Ovary (tissue), 3 donors: Measurements from ENCODE around the gene NRCAM.

ENCODE experiments used
- EP300 ChIP-seq: sonication (generic); formaldehyde crosslinking; IDR thresholded peaks from one replicate; pipeline ENCODE4 v1.6.1; 2017; ENCODE audit warnings: antibody characterized with exemption
- POLR2A ChIP-seq: fragments of 450-650 bp; IDR thresholded peaks from one replicate; pipeline ENCODE4 v1.6.1; 2017; ENCODE audit warnings: antibody characterized with exemption, mild to moderate bottlenecking, moderate library complexity
- TF ChIP-seq, protein P1 (sequence below), 3 donors: fragments of 450-650 bp in 2 of 3; fragments of 200-600 bp in 1 of 3; IDR thresholded peaks; one replicate each; pipeline versions ENCODE4 v1.5.1 to v1.8.0; 2016 to 2022; ENCODE audit warnings: antibody characterized with exemption in 3 of 3, mild to moderate bottlenecking in 1 of 3
- donor health status: DM: no; HTN: no; CAD: no.

DNA sequence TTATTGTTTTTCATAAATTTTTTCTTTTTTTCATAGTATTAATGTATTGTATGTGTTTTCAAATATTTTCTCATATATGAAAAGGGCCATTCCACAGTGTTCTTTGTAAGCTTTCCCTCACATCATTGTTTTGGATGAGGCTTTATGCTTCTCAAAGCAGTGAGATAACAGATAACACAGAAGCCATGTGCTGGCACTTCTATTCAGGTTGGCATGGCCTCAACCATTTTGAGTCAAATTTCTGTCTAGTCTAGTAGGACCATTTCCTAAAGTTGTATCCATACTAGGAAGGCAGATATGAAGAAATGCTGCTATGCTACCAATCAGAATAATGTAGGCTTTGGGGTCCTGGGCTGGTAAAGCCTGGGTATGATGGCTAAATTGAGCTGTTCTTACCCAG, 190.2 kb downstream of the NRCAM start:
- TF ChIP-seq POLR2A: no peak
- TF ChIP-seq, protein P1, sequence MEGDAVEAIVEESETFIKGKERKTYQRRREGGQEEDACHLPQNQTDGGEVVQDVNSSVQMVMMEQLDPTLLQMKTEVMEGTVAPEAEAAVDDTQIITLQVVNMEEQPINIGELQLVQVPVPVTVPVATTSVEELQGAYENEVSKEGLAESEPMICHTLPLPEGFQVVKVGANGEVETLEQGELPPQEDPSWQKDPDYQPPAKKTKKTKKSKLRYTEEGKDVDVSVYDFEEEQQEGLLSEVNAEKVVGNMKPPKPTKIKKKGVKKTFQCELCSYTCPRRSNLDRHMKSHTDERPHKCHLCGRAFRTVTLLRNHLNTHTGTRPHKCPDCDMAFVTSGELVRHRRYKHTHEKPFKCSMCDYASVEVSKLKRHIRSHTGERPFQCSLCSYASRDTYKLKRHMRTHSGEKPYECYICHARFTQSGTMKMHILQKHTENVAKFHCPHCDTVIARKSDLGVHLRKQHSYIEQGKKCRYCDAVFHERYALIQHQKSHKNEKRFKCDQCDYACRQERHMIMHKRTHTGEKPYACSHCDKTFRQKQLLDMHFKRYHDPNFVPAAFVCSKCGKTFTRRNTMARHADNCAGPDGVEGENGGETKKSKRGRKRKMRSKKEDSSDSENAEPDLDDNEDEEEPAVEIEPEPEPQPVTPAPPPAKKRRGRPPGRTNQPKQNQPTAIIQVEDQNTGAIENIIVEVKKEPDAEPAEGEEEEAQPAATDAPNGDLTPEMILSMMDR (IDR thresholded peaks at IDR 0.05): no peak
- TF ChIP-seq EP300: no peak
